ENCODE results near the gene FNTB.
A peak's percentile ranks its signal among the peaks of the same experiment; 100 is the strongest.

Gene FNTB

DNA sequence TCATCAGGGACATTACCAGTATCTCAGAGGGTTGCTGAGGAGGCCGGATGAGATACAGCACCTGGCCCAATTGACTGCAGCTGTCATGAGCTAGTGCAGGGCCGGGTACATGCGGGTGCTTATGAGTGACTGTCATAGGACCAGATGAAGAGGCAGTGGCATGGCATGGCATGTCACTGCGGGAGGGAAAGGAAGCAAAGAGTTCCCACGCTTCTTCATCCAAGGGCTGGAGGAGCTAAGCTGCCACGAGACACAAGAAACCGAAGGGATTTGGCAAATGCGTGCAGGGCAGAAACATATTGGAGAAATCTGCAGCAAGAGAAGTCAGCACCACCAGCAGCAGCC is 33.4 kb upstream of the FNTB start:
- ATAC-seq, result no peak

- ATAC-seq, result no peak
Measured at GRCh38 chr14:64953661-64954060, 33.0 kb upstream of the FNTB start.

DNA sequence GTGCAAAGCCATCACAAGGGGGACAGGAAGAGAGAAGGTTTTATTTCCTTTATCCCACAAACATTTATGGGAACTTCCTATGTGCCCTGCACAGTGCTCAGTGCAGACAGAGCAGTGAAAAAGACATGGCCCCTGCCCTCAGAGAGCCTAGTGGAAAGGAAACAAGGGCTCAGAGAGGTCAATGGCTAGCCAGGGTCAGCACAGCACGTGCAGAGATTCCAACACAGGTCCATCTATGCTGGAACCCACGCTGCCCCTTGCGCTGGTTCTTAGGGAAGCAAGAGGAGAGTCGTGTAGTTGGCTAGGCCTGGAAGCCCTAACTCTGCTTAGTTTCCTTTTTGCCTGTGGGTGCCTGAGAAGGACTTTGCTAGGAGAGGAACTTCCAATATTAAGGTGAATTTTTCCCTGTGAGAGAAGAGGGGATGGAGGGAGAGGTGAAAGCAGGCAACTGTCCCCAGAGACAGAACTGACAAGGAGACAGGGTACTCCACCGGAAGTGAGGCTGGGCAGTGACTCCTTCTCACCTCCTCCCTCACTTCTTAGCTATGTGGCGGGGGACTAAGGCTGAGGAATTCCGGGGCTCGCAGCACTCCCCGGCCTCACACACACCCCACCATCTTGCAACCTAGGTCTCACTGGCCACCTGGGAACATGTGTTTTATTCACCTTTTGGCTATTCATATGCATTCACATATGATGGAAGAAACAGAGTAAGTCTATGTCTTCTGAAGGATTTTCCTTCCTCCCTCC is 32.0 kb upstream of the FNTB start:
- ATAC-seq, result no peak

- ATAC-seq, result no peak
Measured at GRCh38 chr14:64955297-64955696, 31.4 kb upstream of the FNTB start.

DNA sequence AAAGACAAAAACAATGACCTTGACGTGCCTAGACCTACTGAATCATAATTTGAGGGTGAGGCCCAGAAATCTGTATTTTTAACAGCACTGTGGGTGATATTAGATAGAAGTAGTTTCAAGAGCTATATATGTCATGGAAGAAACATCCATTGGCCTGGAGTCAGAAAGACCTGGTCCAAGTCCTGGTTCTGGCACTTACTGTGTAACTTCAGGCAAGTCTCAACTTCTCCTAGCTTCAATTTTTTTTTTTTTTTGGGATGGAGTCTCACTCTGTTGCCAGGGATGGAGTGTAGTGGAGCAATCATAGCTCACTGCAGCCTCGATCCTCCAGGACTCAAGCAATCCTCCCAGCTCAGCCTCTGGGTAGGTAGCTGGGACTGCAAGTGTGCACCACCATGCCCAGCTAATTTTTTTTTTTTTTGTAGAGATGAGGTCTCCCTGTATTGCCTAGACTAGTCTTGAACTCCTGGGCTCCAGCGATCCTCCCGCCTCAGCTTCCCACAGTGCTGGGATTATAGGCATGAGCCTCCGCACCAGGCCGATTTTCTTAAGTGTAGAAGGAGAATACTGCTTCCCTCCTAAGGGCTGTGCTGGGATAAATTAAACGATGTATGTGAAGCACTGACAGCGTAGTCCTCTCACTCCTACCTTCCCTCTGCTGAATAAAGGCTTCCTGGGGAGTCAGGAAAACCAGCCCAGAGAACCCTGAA is 29.8 kb upstream of the FNTB start:
- no peak for ATAC-seq

GRCh38 chr14:64958201-64958600 is 28.5 kb upstream of the FNTB start:
- ATAC-seq, result no peak

DNA sequence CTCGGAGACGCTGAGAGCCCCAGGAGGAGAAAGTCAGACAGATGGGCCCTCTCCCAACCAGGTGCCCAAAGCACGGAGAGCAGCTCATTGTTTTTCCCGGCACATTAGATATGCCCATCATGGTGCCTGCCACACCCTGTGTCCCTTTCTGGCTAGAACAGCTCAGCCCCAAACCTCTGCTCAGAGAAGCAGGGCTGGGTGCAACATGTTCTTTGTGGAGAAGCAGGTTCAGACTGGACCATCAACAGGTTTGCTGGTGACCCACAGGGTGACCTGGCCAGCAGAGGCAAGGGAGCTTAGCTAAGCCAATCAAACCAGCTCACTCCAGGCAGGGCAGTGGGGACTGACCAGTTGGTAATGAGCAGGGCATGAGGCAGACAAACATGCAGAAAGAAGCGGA is 28.0 kb upstream of the FNTB start:
- no peak for ATAC-seq

DNA sequence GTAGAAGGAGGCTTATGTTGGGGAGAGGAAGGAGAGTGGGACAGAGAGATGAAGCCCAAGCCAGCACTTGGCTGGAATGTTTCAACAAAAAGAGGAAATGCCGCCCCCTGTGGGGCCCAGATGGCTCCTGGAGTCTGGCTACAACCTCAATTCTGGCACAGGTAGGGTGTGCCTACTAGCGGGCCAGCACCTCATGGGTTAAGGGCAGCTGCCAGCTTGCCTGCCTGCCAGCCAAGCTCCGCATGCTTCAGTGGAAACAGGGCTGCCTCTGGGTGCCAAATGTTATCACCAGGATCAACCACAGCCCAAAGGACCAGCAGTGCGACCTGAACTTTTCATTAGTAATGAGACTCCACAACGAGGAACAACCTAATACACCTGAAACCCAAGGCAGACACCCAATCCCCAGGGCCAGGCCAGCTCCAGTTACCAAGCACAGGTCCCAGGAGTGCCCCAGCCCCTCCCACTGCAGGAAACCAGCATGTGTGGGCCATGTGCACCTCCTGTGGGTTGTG is 25.9 kb upstream of the FNTB start:
- no peak for ATAC-seq

- no peak for ATAC-seq
Measured at GRCh38 chr14:64963611-64964010, 23.1 kb upstream of the FNTB start.

DNA sequence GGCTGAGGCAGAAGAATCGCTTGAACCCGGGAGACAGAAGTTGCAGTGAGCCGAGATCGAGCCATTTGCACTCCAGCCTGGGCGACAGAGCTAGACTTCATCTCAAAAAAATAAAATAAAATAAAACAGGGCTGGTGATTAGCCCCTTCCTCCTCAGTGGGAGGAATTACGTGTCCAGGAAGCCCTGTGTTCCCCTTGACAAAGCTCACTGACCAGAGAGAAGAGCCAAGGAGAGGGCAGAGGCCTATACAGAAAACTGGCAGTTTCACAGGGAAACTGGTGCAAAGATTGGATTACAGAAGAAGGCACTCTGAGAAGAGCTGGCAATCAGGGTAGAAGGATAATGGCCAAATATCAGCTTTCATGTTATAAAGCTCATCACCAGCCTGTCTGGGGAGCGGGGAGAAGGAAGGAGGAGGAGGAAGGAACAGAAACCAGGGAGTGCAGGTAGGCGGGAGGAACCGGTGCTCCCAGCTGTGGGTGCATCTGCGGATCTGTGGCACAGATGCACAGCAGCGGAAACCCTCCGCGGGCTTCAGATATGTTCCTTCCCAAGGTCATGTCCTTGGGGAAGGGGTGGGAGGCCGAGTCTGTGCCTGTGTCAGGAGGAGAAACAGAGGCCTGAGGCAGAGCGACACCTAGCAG is 21.2 kb upstream of the FNTB start:
- no peak for ATAC-seq

- no peak for ATAC-seq
Measured at GRCh38 chr14:64966976-64967375, 19.7 kb upstream of the FNTB start.

GRCh38 chr14:64968167-64968566 is 18.5 kb upstream of the FNTB start:
- no peak for ATAC-seq

GRCh38 chr14:64968651-64969050 is 18.0 kb upstream of the FNTB start:
- ATAC-seq, result no peak

GRCh38 chr14:64970041-64970440 is 16.7 kb upstream of the FNTB start:
- ATAC-seq, result no peak

DNA sequence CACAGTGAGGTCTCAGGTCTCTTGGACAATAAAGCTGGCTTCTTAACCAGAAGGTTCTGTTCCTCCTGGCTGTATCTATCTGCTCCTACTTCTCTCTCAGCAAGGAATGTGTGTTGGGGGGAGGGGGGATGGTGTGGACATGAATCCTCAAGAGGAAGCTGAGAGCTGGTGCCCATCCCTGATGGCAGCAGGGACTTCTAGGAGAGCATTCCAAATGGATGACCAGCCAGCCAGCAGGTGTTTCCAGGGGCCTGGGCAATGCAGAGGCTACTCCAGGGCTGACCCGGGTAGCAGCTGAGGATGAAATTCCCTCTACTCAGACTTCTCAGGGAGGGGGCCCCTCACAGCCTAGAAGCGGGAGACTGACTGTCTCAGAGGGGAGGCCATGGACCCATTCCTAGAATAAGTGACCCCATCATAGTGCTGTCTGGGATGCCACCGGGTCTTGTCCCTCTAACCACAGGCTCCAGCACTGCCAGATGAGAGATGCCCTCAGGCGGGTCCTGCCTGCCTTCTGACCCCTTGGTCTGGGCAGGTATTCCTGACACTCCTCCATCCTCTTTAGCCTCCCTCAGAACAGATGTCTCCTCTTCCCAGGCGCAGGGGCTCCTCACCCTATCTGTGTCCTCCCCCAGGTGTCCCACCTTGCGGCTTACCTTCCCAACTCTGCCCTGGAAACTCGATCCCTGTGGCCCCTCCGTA is 15.8 kb upstream of the FNTB start:
- no peak for ATAC-seq

- no peak for ATAC-seq
Measured at GRCh38 chr14:64971491-64971942, 15.2 kb upstream of the FNTB start.

- ATAC-seq, result peak; percentile 67 to 68
Measured at GRCh38 chr14:64971943-64972791, 14.5 kb upstream of the FNTB start, which contains the start of gene RAB15. Gene RAB15 (minus strand): TSS chr14:64972336. CDS start chr14:64972076, 260 bp downstream.

DNA sequence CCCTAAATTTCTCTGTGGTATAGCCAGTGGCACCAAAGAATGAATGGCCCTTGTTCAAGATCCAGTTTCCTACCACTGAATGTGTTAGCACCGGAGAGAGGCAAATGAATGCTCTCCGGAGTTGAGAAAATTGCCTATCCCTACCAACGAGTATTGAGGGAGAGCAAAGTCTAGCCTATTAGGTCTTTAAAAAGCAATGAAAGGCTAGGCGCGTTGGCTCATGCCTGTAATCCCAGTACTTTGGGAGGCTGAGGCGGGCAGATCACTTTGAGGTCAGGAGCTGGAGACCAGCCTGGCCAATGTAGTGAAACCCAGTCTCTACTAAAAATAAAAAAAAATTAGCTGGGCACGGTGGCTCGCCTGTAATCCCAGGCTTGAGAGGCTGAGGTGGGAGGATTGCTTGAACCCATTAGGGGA is 13.7 kb upstream of the FNTB start:
- ATAC-seq, result no peak

GRCh38 chr14:64973826-64974225 is 12.9 kb upstream of the FNTB start:
- ATAC-seq, result no peak

DNA sequence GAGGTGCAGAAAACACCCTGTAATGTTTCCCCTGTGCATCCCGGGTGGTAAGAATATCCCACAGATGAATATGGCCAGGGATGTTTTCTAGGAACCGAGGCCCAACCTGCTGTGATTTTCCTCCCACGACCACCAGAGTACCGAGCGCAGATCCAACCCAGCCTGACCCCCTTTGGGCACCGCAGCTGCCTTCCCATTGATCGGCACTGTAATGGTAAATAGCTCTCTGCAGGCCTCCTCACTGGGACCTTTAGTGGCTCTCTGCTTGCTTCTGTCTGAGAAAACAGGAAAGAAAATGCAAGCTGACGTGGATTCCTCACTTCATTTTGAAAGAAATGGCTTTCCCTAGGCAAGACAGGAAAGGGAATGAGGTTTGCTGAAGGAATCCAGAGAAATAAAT is 12.1 kb upstream of the FNTB start:
- ATAC-seq, result no peak

- no peak for ATAC-seq
Measured at GRCh38 chr14:64979336-64980074, 7.2 kb upstream of the FNTB start.

Measured in activated CD4-positive, CD25-positive, alpha-beta regulatory T cell treated with anti-CD3 and anti-CD28 coated beads, Interleukin-2, amount 50 U/mL, for 24 hours (primary cell).